NCI-H1105 treated with DMSO at 0.1 percent for 48 hours (cell line): Measurements from ENCODE around the gene BMP7.
"Not testable (repeated sequence)": the region's sequence is repeated elsewhere in the genome, so short reads cannot be mapped to it uniquely, and the experiment has no call there.

Experiments used
- DNase-seq: peaks from one replicate; lab custom pipeline; 2025; lab: John Stamatoyannopoulos, UW

BMP7 gene

DNA sequence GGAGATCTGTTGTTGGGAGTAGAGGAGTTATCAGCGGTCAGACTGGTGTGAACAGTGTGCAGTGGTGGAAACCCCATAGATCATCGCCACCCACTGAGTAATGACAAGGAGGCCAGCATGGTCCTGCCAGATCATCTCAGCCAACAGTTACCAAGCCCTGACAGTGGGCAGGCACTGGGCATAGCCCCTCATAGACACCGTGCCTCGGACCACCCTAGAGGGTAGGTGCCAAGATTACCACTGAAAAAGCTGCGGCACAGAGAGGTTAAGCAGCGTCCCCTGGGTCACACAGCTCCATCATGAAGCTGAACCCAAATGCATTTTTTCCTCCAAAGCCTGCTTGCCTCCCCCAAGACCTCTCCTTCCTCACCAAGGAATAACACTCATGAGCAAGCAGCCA lies 21.5 kb upstream of the BMP7 start:
- no peak for DNase-seq

DNA sequence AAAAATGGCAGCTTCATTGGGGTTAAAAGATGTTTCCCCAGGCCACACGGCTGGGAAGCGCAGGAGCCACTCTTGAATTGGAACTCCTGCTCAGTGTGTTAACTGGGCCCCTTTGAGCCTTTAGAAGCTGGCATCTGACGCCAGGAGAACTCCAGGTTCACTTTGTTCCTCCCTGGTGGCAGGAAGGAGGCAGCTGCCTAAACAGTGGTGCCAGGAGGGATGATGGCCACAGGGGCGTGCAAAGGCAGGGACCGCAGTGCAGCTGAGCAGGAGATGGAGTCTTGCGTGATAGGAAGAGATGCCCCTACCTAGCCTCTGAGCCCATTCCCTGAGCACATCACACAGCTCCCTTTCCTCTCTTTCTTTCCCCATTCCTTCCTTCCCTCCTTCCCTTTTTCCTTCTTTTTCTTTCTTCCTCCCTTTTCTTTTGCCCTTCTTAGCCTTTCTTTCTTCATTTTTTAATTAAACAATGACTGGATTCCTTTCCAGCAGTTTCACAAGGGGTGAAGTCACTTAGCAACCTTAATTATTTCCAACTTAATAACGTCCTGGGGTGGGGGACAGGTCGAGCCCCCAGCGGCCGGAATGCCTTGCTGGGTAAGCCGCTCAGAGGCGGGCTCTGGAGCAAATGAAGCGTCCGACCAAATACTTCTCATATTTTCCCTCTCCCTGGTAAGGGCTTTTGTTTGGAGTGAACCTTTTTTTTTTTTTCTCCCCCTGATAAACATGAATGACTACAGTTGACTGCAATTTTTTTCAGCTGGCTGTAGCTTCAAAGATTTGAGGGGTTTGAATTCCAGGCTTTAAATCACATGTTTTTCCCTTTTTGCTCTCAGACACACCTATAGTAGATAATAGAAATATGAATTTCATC lies 20.8 kb upstream of the BMP7 start:
- DNase-seq: no peak

DNA sequence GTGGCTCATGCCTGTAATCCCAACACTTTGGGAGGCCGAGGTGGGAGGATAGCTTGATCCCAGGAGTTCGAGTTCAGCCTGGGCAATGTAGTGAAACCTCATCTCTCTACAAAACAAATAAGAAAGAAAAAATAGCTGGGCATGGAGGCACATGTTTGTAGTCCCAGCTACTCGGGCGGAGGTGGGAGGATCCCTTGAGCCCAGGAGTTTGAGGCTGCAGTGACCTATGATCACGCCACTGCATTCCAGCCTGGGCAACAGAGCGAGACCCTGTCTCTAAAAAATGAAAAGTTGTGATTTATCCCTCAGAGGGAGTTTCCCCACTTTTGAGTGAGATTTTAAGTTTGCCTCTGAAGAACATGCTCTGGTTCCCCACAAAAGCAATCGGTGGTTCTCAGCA lies 17.4 kb upstream of the BMP7 start:
- DNase-seq: no peak

- no peak for DNase-seq
These were observed 16.4 kb upstream of the BMP7 start for GRCh38 chr20:57282670-57283361.

- DNase-seq: no peak
These were observed 15.5 kb upstream of the BMP7 start for GRCh38 chr20:57281900-57282299.

GRCh38 chr20:57280221-57280620 lies 13.8 kb upstream of the BMP7 start:
- DNase-seq: peak; percentile 11

GRCh38 chr20:57279548-57279947 lies 13.1 kb upstream of the BMP7 start:
- not testable (repeated sequence) for DNase-seq

DNA sequence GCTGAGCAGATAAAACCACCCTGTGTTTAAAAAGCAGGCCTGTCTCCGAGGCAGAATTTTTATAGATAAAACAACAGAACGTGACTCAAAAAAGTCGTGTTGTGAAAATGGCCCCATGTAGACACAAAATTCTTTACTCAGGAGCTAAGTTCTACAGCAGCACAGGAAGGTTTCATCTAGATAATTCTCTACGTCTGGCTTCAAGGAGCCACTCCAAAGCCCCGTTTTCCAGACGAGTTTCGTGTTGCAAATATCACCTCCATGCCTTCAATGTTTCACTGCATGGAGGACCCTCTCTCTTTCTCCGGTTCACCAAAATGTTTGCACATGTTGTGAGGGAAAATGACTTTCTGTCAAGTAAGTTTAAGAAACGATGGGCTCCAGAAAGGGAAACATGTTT lies 12.0 kb upstream of the BMP7 start:
- DNase-seq: no peak

GRCh38 chr20:57277398-57278105 lies 11.1 kb upstream of the BMP7 start:
- DNase-seq: no peak

DNA sequence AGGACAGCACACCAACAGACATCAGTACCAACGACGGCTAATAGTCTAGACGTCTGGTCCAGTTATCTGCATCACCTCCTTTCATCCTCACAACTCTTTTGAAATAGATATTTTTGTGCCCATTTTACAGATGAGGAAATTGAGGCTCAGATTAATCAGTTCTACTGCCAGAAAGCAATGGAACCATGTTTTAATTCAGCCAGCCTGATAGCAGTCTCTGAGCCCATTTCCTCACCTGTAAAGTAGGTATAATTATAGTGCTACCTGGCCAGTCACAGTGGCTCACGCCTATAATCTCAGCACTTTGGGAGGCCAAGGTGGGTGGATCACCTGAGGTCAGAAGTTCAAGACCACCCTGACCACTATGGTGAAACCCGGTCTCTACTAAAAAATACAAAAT lies 9.8 kb upstream of the BMP7 start:
- no peak for DNase-seq

GRCh38 chr20:57275813-57276212 lies 9.4 kb upstream of the BMP7 start:
- DNase-seq: no peak

DNA sequence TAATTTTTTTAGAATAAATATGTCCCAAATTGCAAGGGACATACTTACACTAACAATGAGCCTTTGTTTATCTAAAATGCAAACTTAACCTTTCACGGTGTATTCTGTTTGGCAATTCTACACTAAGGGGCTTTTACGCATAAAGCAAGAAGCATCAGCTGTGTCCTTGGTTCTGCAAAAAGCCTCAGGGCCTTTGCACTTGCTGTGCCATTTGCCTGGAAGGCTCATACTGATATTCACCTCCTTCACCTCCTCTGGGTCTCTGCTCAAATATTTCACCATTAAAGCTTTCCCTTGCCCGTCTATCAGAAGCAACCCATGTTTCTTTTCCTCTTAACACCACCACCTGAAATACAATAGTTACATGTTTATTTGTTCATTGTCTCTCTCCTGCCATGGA lies 8.9 kb upstream of the BMP7 start:
- DNase-seq: no peak

DNA sequence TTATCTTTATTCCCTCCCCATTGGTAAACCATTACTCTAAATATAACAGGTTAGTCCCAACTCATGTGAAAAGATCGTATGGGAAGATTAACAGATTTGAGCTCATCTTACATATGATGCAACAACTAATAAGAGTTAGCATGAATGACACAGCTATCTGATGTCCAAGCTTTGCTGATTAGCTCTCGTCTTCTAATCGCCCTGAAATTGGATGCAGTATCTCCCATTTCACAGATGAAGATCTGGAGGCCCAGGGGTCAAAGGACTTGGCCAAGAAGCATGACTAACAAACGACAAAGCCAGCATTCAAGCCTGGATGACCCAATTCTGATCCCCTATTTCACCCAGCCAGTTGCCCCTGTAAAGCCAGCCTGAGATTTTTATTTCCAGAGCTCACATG lies 8.4 kb upstream of the BMP7 start:
- DNase-seq: no peak

- DNase-seq: no peak
These were observed 7.9 kb upstream of the BMP7 start for GRCh38 chr20:57274299-57274698.

DNA sequence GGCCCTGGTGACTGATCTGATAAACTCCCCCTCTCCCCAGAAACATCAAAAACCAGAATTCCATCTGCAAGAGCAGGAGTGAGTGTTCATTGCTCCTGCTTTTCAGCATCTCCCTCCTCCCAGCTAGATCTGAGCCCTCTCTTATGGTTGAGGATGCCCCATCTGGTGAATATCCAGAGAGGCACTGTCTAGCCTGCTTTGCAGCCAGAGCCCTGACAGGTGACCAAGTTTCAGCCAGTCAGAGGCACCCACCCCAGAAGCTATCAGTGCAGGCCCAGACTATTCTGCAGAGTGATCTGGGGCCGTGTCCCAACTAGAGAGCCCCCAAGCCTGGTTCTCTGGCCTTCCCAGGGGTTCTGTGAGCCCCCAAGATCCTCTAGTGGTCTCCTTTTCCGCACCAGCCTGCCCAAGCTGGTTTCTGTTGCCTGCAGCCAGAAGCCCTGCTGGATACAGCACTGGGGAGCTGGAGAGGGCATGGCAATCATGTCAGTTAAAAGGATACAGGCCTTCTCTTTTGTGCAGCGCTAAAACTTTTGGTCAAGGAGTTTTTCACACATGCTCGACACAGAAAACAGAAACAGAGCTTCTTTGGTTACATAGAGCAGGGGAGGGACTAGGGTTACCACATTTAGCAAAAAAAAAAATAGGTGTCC lies 6.6 kb upstream of the BMP7 start:
- DNase-seq: no peak

GRCh38 chr20:57270204-57270984 lies 4.0 kb upstream of the BMP7 start:
- no peak for DNase-seq

DNA sequence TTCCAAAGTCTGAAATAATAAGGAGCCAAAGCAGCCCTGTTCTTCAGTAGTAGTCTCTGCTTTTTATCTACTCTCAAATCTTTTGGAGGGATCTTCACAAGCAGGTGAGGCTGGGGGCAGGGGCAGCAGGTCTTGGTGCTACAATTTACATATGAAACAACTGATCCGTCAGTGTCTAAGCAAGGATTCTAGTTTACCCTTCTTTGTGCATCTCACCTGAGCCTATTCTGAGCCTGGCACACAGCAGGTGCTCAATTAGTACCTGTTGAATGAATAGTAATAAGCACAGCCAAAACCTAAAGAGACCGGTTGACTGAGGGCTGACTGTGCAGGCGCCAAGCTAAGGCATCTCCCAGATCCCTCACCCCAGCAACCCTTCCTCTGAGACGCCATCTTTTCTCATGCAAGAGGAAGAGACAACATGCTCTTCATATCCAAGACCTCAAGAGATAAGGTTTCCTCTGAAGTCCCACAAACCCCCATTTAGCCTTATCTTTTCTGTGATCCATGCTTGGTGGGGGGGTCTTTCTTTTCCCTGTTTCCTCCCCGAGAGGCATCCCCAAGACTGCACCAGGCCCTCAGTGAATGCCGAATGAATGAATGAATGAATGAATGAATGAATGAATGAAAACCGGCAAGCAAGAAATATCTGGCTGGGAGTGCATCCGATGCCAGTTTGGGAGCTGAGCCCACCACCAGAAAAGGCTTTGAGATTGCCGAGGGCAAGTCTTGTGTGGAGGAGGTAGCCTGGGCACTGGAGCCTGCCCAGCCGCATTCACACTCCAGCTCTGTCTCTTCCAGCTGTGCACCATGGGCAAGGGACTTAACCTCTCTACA lies 2.9 kb upstream of the BMP7 start:
- no peak for DNase-seq

GRCh38 chr20:57268399-57269076 lies 2.1 kb upstream of the BMP7 start:
- no peak for DNase-seq

- DNase-seq: no peak
These were observed 849 bp upstream of the BMP7 start for GRCh38 chr20:57267158-57267821.

DNA sequence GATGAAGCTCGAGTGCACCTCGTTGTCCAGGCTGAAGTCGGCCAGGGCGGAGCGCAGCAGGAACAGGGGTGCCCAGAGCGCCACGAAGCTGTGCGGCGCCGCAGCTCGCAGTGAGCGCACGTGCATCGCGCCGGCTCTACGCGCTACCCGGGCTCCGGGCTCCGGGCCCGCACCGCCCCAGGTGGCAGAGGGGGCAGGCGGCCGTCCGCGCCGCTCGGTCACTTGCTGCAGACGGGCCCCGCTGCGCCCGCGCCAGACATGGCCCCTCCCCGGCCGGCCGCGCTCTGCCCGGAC lies 497 bp downstream of the BMP7 start:
- DNase-seq: peak; percentile 28
